ENCODE results near the gene DIRAS3. TPM values are rescaled to one million over a fixed set of nuclear protein-coding genes. Genes with fewer than 3 reads are reported as not detected.
"Not testable (repeated sequence)": the region's sequence is repeated elsewhere in the genome, so short reads cannot be mapped to it uniquely, and the experiment has no call there.

The DIRAS3 gene
- total and polyA plus RNA-seq, 12 donors: 4.9 to 52.7 (median 14.7) TPM

GRCh38 chr1:68074472-68074871 is 24.0 kb upstream of the DIRAS3 start:
- Histone ChIP-seq H3K27ac (no peak overlapping the region), H3K4me3 (no peak overlapping the region), H3K27me3 (no peaks in the 10 kb centered on the region), H3K9me3 (peaks cover 0 to 9% (median 0%) of the 10 kb centered on the region in 11 donors), H3K36me3 (no peaks in the 10 kb centered on the region), H3K4me1 (no peaks in the 10 kb centered on the region)
- ATAC-seq (no peak), DNase-seq (no peak)
- TF ChIP-seq CTCF (IDR thresholded peaks at IDR 0.05): no peak
- intact Hi-C loops (cut with DNase I): no loop called here

- Histone ChIP-seq H3K36me3 (no peaks in the 10 kb centered on the region), H3K4me1 (no peaks in the 10 kb centered on the region), H3K27me3 (no peaks in the 10 kb centered on the region), H3K9me3 (peaks cover 0 to 27% (median 3%) of the 10 kb centered on the region in 11 donors), H3K27ac (no peak overlapping the region), H3K4me3 (no peak overlapping the region)
- WGBS, 2 donors: 88 to 98% methylated on average over 1 of the region's 1 CpG
- DNase-seq (no peak), ATAC-seq (no peak)
- TF ChIP-seq CTCF (IDR thresholded peaks at IDR 0.05): no peak
- intact Hi-C loops (cut with DNase I): no loop called here
Observed at GRCh38 chr1:68065766-68066165, 15.3 kb upstream of the DIRAS3 start.

GRCh38 chr1:68058053-68058452 is 7.6 kb upstream of the DIRAS3 start:
- H3K27me3 ChIP-seq; intact Hi-C loops (cut with DNase I); ATAC-seq; DNase-seq; H3K36me3 ChIP-seq; H3K4me3 ChIP-seq; H3K4me1 ChIP-seq; H3K27ac ChIP-seq: not testable (repeated sequence)
- H3K9me3 ChIP-seq: peaks cover 0 to 29% (median 5%) of the 10 kb centered on the region in 11 donors
- 96% methylated on average over 6 of the region's 6 CpGs for WGBS, 2 donors
- peak in 1 of 9 donors; percentile 11 for TF ChIP-seq CTCF (IDR thresholded peaks at IDR 0.05)

GRCh38 chr1:68057564-68057963 is 7.1 kb upstream of the DIRAS3 start:
- Histone ChIP-seq H3K4me3 (no peak overlapping the region), H3K9me3 (peaks cover 0 to 24% (median 3%) of the 10 kb centered on the region in 11 donors), H3K36me3 (no peaks in the 10 kb centered on the region), H3K4me1 (no peaks in the 10 kb centered on the region), H3K27me3 (no peaks in the 10 kb centered on the region), H3K27ac (no peak overlapping the region)
- intact Hi-C loops (cut with DNase I): no loop called here
- ATAC-seq (no peak), DNase-seq (no peak)
- no peak for TF ChIP-seq CTCF (IDR thresholded peaks at IDR 0.05)
- 94 to 95% methylated on average over 3 of the region's 3 CpGs for WGBS, 2 donors

All from heart right ventricle (tissue), 16 donors.